ENCODE measurements around the gene PTPRT. TPM values are rescaled to one million over a fixed set of nuclear protein-coding genes. Genes with fewer than 3 reads are reported as not detected.

Gene PTPRT
- total RNA-seq, 1 experiment from 2014 or later: 0.13 TPM

DNA sequence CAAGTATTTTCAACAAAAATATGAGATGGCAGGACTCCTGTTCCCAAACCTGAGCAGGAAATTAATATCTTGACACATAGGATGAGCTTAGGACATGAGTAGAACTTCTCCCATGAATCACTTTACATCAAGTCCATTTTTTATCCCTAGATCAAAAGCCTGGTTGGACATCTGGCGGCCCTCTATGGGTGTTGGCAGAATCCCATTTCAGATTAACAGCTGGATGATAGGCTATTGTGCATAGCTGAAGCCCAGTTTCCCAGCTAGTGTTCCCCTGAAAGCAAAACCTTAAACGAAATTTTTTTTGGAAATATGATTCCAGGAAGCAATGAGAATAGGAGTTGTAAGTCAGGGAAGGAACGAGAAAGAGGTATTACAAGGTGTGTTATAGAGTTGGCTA is 1122.1 kb downstream of the PTPRT start:
- Histone ChIP-seq H3K4ac (ENCODE audit: low read depth, low read length) (no peak overlapping the region), H4K20me1 (ENCODE audit: control insufficient read depth, insufficient read depth, insufficient read length) (no peaks in the 10 kb centered on the region), H2AFZ (ENCODE audit: low read length) (no peak overlapping the region), H2BK12ac (ENCODE audit: insufficient read length, low read depth, low read length) (no peak overlapping the region), H3K23me2 (ENCODE audit: insufficient read length, low read depth, low read length, poor library complexity, severe bottlenecking) (no peaks in the 10 kb centered on the region), H3K79me2 (ENCODE audit: insufficient read depth, low read length) (no peaks in the 10 kb centered on the region), H3K18ac (ENCODE audit: insufficient read length, low read depth, low read length) (no peak overlapping the region), H3K79me1 (ENCODE audit: insufficient read depth, low read depth, low read length, poor library complexity, severe bottlenecking) (no peaks in the 10 kb centered on the region), H3K23ac (ENCODE audit: insufficient read length, low read depth, low read length) (no peak overlapping the region), H2BK5ac (ENCODE audit: insufficient read length, low read length) (no peak overlapping the region), H3T11ph (ENCODE audit: low read length) (no peak overlapping the region), H2BK120ac (ENCODE audit: low read depth, low read length, poor library complexity, severe bottlenecking) (no peak overlapping the region), H4K5ac (ENCODE audit: insufficient read length, low read depth, low read length) (no peak overlapping the region), H3K14ac (ENCODE audit: insufficient read depth, low read length) (no peak overlapping the region), H3K4me2 (ENCODE audit: insufficient read depth, insufficient read length, low read length) (no peak overlapping the region), H3K9me3 (ENCODE audit: control insufficient read depth, low read depth, low read length) (no peaks in the 10 kb centered on the region), H2BK15ac (ENCODE audit: low read depth, low read length) (no peak overlapping the region), H4K91ac (ENCODE audit: insufficient read length, low read depth, low read length) (no peak overlapping the region), H2AK5ac (ENCODE audit: insufficient read length, low read length) (no peak overlapping the region), H3K27ac (ENCODE audit: insufficient read length, low read depth, low read length) (no peak overlapping the region), H3K9ac (ENCODE audit: extremely low read depth, insufficient read length, low read length) (no peak overlapping the region), H3K56ac (ENCODE audit: insufficient read length, low read depth, low read length) (no peak overlapping the region), H2BK20ac (ENCODE audit: low read depth, low read length, poor library complexity, severe bottlenecking) (no peak overlapping the region), H4K8ac (replicated peaks; ENCODE audit: insufficient read length, low read depth, low read length) (no peak overlapping the region), H3K27me3 (ENCODE audit: insufficient read depth, low read length) (no peaks in the 10 kb centered on the region), H3K4me1 (ENCODE audit: insufficient read depth, low read length) (no peaks in the 10 kb centered on the region)
- DNase-seq: no peak
- Mint-ChIP-seq H3K36me3 (ENCODE audit: insufficient read depth in 1 of 3, low read depth in 3 of 3) (no peaks in the 10 kb centered on the region), H3K27me3 (ENCODE audit: low read depth) (no peaks in the 10 kb centered on the region; the same call in none of the 2 replicates), H3K27ac (no peak overlapping the region), H3K4me1 (no peaks in the 10 kb centered on the region), H3K4me3 (no peak overlapping the region), H3K9me3 (peaks cover 0 to 2% of the 10 kb centered on the region in 2 experiments; a peak in 1 of 5 replicates)
- TF ChIP-seq, protein P1, sequence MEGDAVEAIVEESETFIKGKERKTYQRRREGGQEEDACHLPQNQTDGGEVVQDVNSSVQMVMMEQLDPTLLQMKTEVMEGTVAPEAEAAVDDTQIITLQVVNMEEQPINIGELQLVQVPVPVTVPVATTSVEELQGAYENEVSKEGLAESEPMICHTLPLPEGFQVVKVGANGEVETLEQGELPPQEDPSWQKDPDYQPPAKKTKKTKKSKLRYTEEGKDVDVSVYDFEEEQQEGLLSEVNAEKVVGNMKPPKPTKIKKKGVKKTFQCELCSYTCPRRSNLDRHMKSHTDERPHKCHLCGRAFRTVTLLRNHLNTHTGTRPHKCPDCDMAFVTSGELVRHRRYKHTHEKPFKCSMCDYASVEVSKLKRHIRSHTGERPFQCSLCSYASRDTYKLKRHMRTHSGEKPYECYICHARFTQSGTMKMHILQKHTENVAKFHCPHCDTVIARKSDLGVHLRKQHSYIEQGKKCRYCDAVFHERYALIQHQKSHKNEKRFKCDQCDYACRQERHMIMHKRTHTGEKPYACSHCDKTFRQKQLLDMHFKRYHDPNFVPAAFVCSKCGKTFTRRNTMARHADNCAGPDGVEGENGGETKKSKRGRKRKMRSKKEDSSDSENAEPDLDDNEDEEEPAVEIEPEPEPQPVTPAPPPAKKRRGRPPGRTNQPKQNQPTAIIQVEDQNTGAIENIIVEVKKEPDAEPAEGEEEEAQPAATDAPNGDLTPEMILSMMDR (conservative IDR thresholded peaks at IDR 0.05): no peak
- WGBS (ENCODE audit: extremely low coverage, insufficient read length, low lambda C conversion rate): no CpG with 5 or more reads among the region's 3 CpGs
